NCI-H510A treated with DMSO at 0.1 percent for 48 hours (cell line): ENCODE results near the gene TPRN.

Source experiments
- DNase-seq: peaks from one replicate; lab custom pipeline; 2025; lab: John Stamatoyannopoulos, UW

Gene TPRN

GRCh38 chr9:137172901-137173795 is 27.4 kb downstream of the TPRN start:
- DNase-seq: peak; percentile 13

GRCh38 chr9:137171149-137171900 is 29.2 kb downstream of the TPRN start:
- DNase-seq: no peak

GRCh38 chr9:137170486-137171148 is 29.9 kb downstream of the TPRN start:
- DNase-seq: no peak

- DNase-seq: no peak
Observed at GRCh38 chr9:137169896-137170358, 30.6 kb downstream of the TPRN start, which contains the start of gene LRRC26. LRRC26 (minus strand) TSS chr9:137170051; CDS start chr9:137169943, 108 bp downstream.

- DNase-seq: peak; percentile 91
Observed at GRCh38 chr9:137168904-137169856, 31.4 kb downstream of the TPRN start.

GRCh38 chr9:137168573-137168903 is 32.0 kb downstream of the TPRN start:
- DNase-seq: no peak

- peak; percentile 9 for DNase-seq
Observed at GRCh38 chr9:137167747-137168572, 32.6 kb downstream of the TPRN start.

GRCh38 chr9:137167277-137167746 is 33.2 kb downstream of the TPRN start:
- no peak for DNase-seq

GRCh38 chr9:137166380-137167229 is 33.9 kb downstream of the TPRN start:
- DNase-seq: no peak

GRCh38 chr9:137165250-137165836 is 35.2 kb downstream of the TPRN start:
- no peak for DNase-seq

- DNase-seq: no peak
Observed at GRCh38 chr9:137164370-137165249, 35.9 kb downstream of the TPRN start.

- DNase-seq: no peak
Observed at GRCh38 chr9:137163805-137164204, 36.7 kb downstream of the TPRN start.

- DNase-seq: no peak
Observed at GRCh38 chr9:137163365-137163715, 37.2 kb downstream of the TPRN start.

- DNase-seq: no peak
Observed at GRCh38 chr9:137162505-137163364, 37.8 kb downstream of the TPRN start.

GRCh38 chr9:137161558-137162486 is 38.7 kb downstream of the TPRN start:
- no peak for DNase-seq
